Neuron (in vitro differentiated cells): ENCODE results near the gene ANGPTL5.
A peak's percentile ranks its signal among the peaks of the same experiment; 100 is the strongest.

ENCODE experiments used
- H2AFZ ChIP-seq: one replicate; pipeline ENCODE4 v1.6.1; 2013; ENCODE audit warnings: low read depth, mild to moderate bottlenecking, inconsistent platforms, low read length, moderate library complexity
- H3K27me3 ChIP-seq: one replicate; pipeline ENCODE4 v1.6.1; 2013; ENCODE audit warnings: low read length; ENCODE audit not compliant: insufficient read depth
- H3K36me3 ChIP-seq: one replicate; pipeline ENCODE4 v1.6.1; 2013; ENCODE audit warnings: low read length; ENCODE audit not compliant: insufficient read depth
- H3K4me1 ChIP-seq: one replicate; pipeline ENCODE4 v1.6.1; 2013; ENCODE audit warnings: low read length; ENCODE audit not compliant: insufficient read depth
- H3K4me3 ChIP-seq: 2 replicates; pipeline ENCODE4 v1.5.1; 2013; ENCODE audit warnings: mild to moderate bottlenecking, low read length, moderate library complexity
- H3K9me3 ChIP-seq: one replicate; pipeline ENCODE4 v1.6.1; 2013; ENCODE audit warnings: low read length

ANGPTL5 gene

DNA sequence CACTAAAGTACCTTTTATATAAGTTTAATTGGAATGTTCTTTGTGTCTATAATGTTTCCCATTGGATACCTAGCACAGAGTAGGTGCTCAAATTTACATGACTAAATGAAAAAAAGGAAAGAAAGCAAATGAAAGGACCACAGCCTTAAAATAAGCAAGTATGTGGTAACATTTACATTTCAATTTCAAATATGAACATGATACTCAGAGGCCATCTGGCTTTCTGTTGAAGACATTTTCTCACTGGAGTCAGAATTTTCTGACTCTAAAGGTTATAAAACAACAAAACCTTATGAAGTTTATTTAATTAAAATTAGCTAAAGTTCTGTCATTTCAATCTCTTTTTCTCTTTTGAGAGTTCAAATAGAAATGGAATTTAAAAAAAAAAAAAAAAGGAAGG is 904 bp upstream of the ANGPTL5 start:
- no peaks in the 10 kb centered on the region for H3K36me3 ChIP-seq
- H3K4me1 ChIP-seq: peaks cover 4% of the 10 kb centered on the region
- H3K4me3 ChIP-seq: no peak overlapping the region
- H3K27me3 ChIP-seq: peaks cover 2% of the 10 kb centered on the region
- H2AFZ ChIP-seq: no peak overlapping the region
- no peaks in the 10 kb centered on the region for H3K9me3 ChIP-seq

DNA sequence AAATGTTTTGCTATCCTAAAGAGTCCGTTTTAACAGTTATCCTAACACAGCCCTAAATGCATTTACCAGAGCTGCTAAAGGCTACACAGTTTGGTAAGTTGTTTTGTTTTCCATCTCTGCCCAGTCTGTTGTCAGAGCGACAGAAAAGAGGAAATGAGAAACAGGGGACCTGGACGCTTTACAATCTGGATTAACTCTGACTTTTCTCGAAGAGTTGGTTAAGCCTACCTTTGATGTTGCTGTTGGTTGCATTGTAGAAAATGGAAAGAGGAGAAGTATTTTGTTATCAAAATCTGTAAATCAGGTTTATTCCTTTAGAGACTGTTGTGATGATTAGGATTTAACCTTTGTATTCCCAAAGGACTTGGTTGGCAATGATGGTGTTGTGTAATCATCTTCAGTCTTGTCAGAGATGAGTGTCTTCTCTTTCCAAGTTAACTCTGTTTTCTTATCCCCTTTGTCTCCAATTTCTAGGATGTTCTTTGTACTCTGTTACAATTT is 481 bp downstream of the ANGPTL5 start:
- peaks cover 4% of the 10 kb centered on the region for H3K4me1 ChIP-seq
- no peaks in the 10 kb centered on the region for H3K36me3 ChIP-seq
- H3K27me3 ChIP-seq: peaks cover 2% of the 10 kb centered on the region
- peak overlapping the region; percentile 88 for H2AFZ ChIP-seq
- H3K9me3 ChIP-seq: no peaks in the 10 kb centered on the region
- H3K4me3 ChIP-seq: peak overlapping the region; percentile 50

DNA sequence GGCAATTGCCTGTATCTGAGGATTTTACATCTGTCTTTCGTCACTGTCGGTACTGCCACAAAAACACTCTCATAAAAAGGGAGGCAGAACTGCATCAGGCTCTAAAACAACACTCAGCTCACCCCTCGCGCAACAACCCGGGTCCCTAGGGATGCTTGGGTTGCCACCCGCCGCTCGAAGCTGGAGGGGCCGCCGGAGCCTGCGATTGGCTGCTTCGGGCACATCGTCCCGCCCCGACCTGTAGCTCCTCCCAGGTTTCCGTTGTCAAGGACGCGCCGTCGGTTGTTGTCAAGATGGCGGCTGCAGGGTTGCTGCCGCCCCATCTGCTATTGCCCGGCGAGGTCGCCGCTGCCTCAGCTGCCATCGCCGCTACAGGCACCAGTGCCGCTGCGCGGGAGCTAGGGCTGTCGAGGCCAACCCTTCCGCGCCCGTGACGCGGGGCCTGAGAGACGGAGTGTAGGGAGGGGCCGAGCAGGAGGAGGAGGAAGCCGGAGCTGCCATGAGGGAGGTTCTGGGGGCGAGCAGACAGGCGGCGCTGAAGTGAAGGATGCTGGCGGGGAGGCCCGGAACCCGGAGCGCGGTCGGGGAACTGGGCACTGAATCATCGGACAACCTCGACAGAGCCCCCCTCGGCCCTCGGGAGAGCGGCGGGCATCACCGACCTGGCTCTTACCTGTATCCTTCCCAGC is 1.4 kb downstream of the ANGPTL5 start, which contains the start of gene CEP126:
Gene CEP126 (plus strand): TSS at position 273 of the 689 bp plus-strand sequence. CDS start 275 bp downstream, at position 548.
- peak within 1 kb of the TSS; percentile 88 for H2AFZ ChIP-seq
- H3K4me1 ChIP-seq: peaks cover 4% of the 10 kb centered on the region
- peaks cover 2% of the 10 kb centered on the region for H3K27me3 ChIP-seq

DNA sequence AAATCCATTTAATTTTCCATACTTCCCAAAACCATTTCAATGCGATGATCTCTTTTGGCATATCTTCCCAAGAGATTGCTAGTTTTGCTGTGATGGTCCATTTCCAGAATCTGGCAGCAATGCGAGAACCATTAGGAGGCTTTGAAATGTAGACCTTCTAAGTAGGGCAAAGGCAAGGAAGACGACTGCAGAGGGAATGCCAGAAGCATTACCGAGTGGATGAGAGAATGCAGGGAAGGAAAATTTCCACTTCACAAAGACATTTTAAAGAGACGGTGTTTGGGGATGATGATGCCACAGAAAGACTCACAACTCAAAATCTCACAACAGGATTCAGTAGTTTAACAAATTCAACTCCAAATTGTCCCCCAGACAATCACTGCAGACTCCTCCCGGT is 2.0 kb downstream of the ANGPTL5 start:
- Histone ChIP-seq H3K4me1 (peaks cover 4% of the 10 kb centered on the region), H3K36me3 (no peaks in the 10 kb centered on the region), H3K9me3 (no peaks in the 10 kb centered on the region), H3K27me3 (peaks cover 2% of the 10 kb centered on the region), H2AFZ (peak overlapping the region; percentile 88), H3K4me3 (peak overlapping the region; percentile 50)

More for the DNA sequence above, 1.4 kb downstream of the ANGPTL5 start, which contains the start of gene CEP126:
- Histone ChIP-seq H3K4me3 (peak within 1 kb of the TSS; percentile 50), H3K36me3 (no peaks in the 10 kb centered on the region), H3K9me3 (no peaks in the 10 kb centered on the region)

DNA sequence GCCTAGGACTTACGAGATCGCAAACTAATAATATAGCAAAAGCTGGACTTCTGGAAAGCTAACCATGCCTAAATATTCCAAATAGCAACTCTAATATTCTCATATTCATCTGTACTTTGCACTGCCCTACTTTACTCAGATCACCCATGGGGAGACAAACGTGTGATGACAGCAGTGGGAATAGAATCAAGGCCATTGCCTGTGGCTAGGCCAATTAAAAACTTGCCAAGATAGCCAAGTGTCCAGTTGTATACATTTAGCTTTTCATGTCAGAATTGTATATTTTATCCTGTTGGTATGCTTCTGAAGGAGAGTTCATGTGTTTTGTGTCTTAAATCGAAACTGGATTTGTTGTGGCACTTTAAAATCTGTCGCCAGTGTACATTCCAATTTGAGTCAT is 2.7 kb downstream of the ANGPTL5 start:
- H3K4me3 ChIP-seq: no peak overlapping the region
- no peaks in the 10 kb centered on the region for H3K36me3 ChIP-seq
- H2AFZ ChIP-seq: no peak overlapping the region
- peaks cover 4% of the 10 kb centered on the region for H3K4me1 ChIP-seq
- no peaks in the 10 kb centered on the region for H3K9me3 ChIP-seq
- peaks cover 2% of the 10 kb centered on the region for H3K27me3 ChIP-seq

DNA sequence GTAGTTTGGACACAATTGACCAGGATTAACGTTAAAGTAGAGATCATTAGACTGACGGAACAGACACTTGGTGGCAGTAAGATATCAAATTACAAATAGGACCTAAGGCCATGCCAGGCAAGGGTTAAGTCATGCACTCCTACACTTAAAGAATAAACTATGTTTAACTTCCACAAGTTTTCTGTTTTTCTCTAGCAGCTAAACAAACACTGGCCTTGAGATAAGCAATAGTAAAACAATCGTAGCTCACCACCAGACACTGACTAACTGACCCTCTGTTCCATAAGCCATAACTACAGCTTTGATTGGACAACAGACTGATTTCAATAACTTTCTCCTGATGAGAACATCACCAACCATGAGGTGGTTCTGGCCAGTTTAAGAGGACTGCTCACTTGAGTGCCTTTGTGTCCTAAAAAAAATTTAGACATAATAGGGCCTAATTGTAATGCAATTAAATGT is 3.5 kb downstream of the ANGPTL5 start:
- peaks cover 4% of the 10 kb centered on the region for H3K4me1 ChIP-seq

DNA sequence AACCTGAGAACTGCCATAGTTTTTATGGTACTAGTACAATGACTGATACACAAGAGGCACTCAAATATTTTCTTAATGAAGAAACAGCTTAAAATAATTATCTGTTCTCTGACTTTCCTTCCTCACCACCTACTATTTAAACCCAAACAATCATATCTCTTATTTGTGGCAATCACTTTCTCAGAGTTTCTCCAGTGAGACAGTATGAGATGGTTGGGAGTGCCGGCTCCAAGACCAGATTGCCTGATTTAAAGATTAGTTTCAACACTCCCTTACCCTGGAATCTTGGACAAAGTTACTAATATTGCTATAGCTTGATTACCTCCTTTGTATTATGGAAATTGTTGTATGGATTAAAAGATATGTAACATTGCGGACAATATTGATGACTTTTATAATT is 7.2 kb downstream of the ANGPTL5 start:
- Histone ChIP-seq H3K36me3 (no peaks in the 10 kb centered on the region), H3K9me3 (no peaks in the 10 kb centered on the region), H3K4me3 (no peak overlapping the region), H3K27me3 (peaks cover 2% of the 10 kb centered on the region), H3K4me1 (no peaks in the 10 kb centered on the region), H2AFZ (no peak overlapping the region)

More for the DNA sequence above, 3.5 kb downstream of the ANGPTL5 start:
- H3K9me3 ChIP-seq: no peaks in the 10 kb centered on the region
- H3K27me3 ChIP-seq: peaks cover 2% of the 10 kb centered on the region
- H3K36me3 ChIP-seq: no peaks in the 10 kb centered on the region
- H3K4me3 ChIP-seq: no peak overlapping the region
- H2AFZ ChIP-seq: no peak overlapping the region

DNA sequence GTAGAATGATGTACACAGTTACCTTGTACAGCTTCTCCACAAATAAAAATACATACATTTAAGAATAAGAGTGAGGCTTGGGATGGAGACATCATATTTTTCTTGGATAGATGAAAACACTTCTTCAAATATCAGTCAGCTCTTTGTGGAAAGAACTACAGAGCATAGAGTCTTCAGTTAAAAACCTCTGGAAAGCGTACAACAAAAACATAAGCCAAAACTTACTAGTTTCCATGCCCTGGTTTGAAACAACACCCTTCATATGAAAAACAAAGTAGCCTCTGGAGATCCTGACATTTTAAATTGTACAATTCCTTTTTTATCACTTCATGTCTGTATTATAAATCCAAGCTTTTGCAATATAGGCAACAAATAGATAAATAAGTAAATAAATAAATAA is 8.5 kb downstream of the ANGPTL5 start:
- Histone ChIP-seq H3K4me1 (no peaks in the 10 kb centered on the region), H3K4me3 (no peak overlapping the region), H3K9me3 (no peaks in the 10 kb centered on the region), H2AFZ (no peak overlapping the region), H3K36me3 (no peaks in the 10 kb centered on the region), H3K27me3 (no peaks in the 10 kb centered on the region)

DNA sequence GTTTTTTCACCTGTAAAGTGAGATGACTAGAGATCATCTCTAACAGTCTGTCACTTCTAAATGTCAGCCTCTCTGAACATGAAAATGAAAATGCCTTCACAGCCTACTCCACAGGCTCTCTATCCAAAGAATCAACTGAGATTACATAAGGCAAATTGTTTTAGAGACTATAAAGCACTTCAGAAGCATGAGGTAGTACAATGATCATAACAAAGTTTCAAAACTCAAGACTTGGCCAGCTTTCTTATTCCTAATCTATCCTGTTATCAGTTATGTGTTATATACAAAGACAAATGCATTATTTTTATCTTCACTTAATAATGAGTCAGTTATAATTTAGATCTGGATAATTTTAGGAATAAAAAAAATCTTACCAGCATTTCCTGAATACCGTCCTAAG is 21.8 kb downstream of the ANGPTL5 start:
- Histone ChIP-seq H3K9me3 (no peaks in the 10 kb centered on the region), H3K27me3 (no peaks in the 10 kb centered on the region), H3K4me3 (no peak overlapping the region), H2AFZ (no peak overlapping the region), H3K36me3 (no peaks in the 10 kb centered on the region), H3K4me1 (no peaks in the 10 kb centered on the region)

DNA sequence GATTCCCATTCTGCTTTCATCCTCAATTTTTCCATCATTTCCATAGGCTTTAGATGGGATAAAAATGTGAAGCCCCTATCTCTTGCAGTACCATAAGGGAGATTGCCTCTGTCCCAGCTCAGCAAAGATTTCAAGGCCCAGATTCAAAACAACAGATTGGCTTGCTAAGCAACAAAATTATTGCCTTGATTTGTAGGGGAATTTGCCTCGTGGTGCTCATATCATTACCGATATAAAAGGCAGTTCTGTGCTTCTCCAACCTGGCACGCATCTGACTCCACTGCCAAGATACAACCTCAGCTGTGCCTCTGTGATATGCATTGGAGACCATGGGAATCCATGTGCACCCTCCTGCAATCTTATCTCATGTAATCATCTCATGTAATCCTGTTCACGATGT is 26.6 kb downstream of the ANGPTL5 start:
- Histone ChIP-seq H3K4me3 (no peak overlapping the region), H3K4me1 (no peaks in the 10 kb centered on the region), H2AFZ (no peak overlapping the region), H3K9me3 (no peaks in the 10 kb centered on the region), H3K27me3 (no peaks in the 10 kb centered on the region), H3K36me3 (no peaks in the 10 kb centered on the region)

DNA sequence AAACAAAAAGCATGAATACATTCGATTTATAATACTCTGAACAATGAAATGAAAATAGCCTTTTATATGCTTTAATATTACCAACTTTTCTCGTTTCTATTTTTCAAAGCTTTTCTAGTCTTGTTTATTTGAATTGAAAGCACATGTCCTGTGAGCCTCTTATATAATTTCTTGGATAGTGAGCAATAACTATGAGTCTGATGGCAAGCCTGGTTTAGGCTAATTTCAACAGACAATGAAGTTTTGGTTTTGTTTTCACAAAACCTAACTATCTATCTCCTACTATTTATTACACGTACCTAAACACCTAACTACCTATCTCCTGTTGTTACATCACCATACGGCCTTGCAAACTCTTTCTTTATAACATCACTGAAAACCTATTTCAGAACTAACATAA is 30.7 kb downstream of the ANGPTL5 start:
- H3K27me3 ChIP-seq: no peaks in the 10 kb centered on the region
- no peaks in the 10 kb centered on the region for H3K36me3 ChIP-seq

DNA sequence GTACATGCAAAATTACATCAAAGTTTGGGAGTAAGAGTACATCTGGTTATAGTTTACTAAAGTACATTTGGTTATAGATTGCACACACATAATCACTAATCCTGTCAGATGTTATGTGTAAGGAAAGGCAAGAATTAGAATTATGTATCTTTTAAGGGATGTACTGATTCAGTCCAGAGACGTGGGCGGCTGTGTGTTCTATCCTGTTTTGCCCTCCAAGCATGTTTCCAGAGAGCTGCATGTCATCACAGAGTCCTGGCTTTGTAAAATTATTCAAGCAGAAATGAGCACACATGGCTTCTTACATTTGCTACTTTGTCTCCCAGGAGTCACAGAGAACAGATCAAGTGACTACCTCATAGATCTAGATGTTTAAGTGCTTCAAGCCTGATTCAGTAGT is 34.7 kb downstream of the ANGPTL5 start:
- H3K27me3 ChIP-seq: no peaks in the 10 kb centered on the region
- H3K4me1 ChIP-seq: no peaks in the 10 kb centered on the region
- H2AFZ ChIP-seq: no peak overlapping the region
- no peak overlapping the region for H3K4me3 ChIP-seq
- H3K9me3 ChIP-seq: no peaks in the 10 kb centered on the region
- H3K36me3 ChIP-seq: no peaks in the 10 kb centered on the region

More for the DNA sequence above, 30.7 kb downstream of the ANGPTL5 start:
- Histone ChIP-seq H3K4me1 (no peaks in the 10 kb centered on the region), H3K9me3 (no peaks in the 10 kb centered on the region), H2AFZ (no peak overlapping the region), H3K4me3 (no peak overlapping the region)

DNA sequence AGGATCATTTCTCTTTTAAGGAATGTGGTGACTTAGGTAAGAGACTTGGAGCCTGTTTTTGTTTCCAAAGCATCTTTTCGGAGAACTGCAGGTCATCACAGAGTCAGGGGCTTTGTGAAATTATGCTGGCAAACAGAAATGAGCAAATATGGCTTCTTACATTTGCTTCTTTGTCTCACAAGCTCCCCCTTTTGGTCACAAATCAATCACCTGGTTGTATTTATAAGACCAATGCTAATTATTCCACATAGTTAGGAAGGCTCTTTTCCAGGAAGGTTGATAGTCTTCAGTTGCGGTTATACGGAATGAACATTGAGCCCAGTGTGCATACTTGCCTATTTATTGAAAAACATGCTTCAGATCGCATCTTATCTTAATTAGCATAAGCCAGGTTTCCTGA is 36.1 kb downstream of the ANGPTL5 start:
- Histone ChIP-seq H3K27me3 (no peaks in the 10 kb centered on the region), H3K4me3 (no peak overlapping the region), H3K36me3 (no peaks in the 10 kb centered on the region), H3K9me3 (no peaks in the 10 kb centered on the region), H3K4me1 (no peaks in the 10 kb centered on the region), H2AFZ (peak overlapping the region; percentile 37)
